ENCODE results near the gene STIL. TPM values are rescaled to one million over a fixed set of nuclear protein-coding genes. Genes with fewer than 3 reads are reported as not detected.

Gene STIL
- 10 to 100 TPM in 1 of 2 donors, 1 to 10 TPM in 1; 9.6 to 22.0 TPM for total RNA-seq

GRCh38 chr1:47313915-47314664 lies at the start of gene STIL:
Gene STIL, minus strand, starts transcription at chr1:47314147. Its CDS starts 3,828 bp downstream, at chr1:47310319.
- Histone ChIP-seq H3K27me3 (no peaks in the 10 kb centered on the region), H3K9ac (ENCODE audit: low read depth in 2 of 2, low read length in 2 of 2) (peak within 1 kb of the TSS; percentile 57 to 67), H3K36me3 (no peaks in the 10 kb centered on the region), H3K4me1 (no peaks in the 10 kb centered on the region), H3K27ac (peak within 1 kb of the TSS; percentile 80), H3K9me3 (no peaks in the 10 kb centered on the region), H3K4me3 (peak within 1 kb of the TSS; percentile 70)
- peak; percentile 99 for DNase-seq
- TF ChIP-seq, protein P1, sequence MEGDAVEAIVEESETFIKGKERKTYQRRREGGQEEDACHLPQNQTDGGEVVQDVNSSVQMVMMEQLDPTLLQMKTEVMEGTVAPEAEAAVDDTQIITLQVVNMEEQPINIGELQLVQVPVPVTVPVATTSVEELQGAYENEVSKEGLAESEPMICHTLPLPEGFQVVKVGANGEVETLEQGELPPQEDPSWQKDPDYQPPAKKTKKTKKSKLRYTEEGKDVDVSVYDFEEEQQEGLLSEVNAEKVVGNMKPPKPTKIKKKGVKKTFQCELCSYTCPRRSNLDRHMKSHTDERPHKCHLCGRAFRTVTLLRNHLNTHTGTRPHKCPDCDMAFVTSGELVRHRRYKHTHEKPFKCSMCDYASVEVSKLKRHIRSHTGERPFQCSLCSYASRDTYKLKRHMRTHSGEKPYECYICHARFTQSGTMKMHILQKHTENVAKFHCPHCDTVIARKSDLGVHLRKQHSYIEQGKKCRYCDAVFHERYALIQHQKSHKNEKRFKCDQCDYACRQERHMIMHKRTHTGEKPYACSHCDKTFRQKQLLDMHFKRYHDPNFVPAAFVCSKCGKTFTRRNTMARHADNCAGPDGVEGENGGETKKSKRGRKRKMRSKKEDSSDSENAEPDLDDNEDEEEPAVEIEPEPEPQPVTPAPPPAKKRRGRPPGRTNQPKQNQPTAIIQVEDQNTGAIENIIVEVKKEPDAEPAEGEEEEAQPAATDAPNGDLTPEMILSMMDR (IDR thresholded peaks at IDR 0.05), result no peak
- intact Hi-C loops (cut with DNase I), result no loop called here

GRCh38 chr1:47362828-47363227 lies 48.9 kb upstream of the STIL start:
- Histone ChIP-seq H3K9me3 (no peaks in the 10 kb centered on the region), H3K9ac (ENCODE audit: low read depth in 2 of 2, low read length in 2 of 2) (no peak overlapping the region), H3K4me1 (no peaks in the 10 kb centered on the region), H3K27ac (no peak overlapping the region), H3K36me3 (no peaks in the 10 kb centered on the region), H3K4me3 (no peak overlapping the region), H3K27me3 (no peaks in the 10 kb centered on the region)
- intact Hi-C loops (cut with DNase I), result no loop called here
- DNase-seq, result no peak
- TF ChIP-seq, protein P1 (IDR thresholded peaks at IDR 0.05), result no peak

- no peak overlapping the region for H3K27ac ChIP-seq
- intact Hi-C loops (cut with DNase I), result no loop called here
- TF ChIP-seq, protein P1 (IDR thresholded peaks at IDR 0.05), result no peak
- no peaks in the 10 kb centered on the region for H3K9me3 ChIP-seq
- H3K36me3 ChIP-seq, result no peaks in the 10 kb centered on the region
- no peaks in the 10 kb centered on the region for H3K4me1 ChIP-seq
- no peaks in the 10 kb centered on the region for H3K27me3 ChIP-seq
- no peak overlapping the region for H3K4me3 ChIP-seq
- DNase-seq, result no peak
- H3K9ac ChIP-seq (ENCODE audit: low read depth in 2 of 2, low read length in 2 of 2), result no peak overlapping the region
Observed at GRCh38 chr1:47361380-47361779, 47.4 kb upstream of the STIL start.

DNA sequence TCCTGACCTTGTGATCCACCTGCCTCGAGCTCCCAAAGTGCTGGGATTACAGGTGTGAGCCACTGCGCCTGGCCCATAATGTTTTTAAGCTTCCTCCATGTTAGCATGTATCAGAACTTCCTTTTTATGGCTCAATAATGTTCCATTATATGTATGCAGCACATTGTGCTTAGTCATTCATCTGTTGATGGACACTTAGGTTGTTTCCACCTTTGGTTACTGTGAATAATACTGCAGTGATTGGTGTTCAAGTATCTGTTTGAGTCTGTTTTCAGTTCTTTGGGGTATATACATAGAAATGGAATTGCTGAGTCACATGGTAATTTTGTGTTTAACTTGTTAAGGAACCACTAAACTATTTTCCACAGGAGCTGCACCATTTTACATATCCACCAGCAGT lies 37.4 kb upstream of the STIL start:
- H3K4me1 ChIP-seq, result no peaks in the 10 kb centered on the region
- no peaks in the 10 kb centered on the region for H3K9me3 ChIP-seq
- no peak overlapping the region for H3K4me3 ChIP-seq
- H3K27me3 ChIP-seq, result no peaks in the 10 kb centered on the region
- DNase-seq, result no peak
- no peaks in the 10 kb centered on the region for H3K36me3 ChIP-seq
- no peak overlapping the region for H3K27ac ChIP-seq
- TF ChIP-seq, protein P1 (IDR thresholded peaks at IDR 0.05), result no peak
- H3K9ac ChIP-seq (ENCODE audit: low read depth in 2 of 2, low read length in 2 of 2), result no peak overlapping the region
- intact Hi-C loops (cut with DNase I), result no loop called here

- Histone ChIP-seq H3K36me3 (no peaks in the 10 kb centered on the region), H3K9ac (ENCODE audit: low read depth in 2 of 2, low read length in 2 of 2) (no peak overlapping the region), H3K4me1 (no peaks in the 10 kb centered on the region), H3K4me3 (no peak overlapping the region), H3K27ac (no peak overlapping the region), H3K27me3 (no peaks in the 10 kb centered on the region), H3K9me3 (no peaks in the 10 kb centered on the region)
- TF ChIP-seq, protein P1 (IDR thresholded peaks at IDR 0.05), result no peak
- intact Hi-C loops (cut with DNase I), result no loop called here
- no peak for DNase-seq
Observed at GRCh38 chr1:47348246-47348645, 34.3 kb upstream of the STIL start.

Data from colonic mucosa (tissue), 4 donors.